B cell (primary cell): Measurements from ENCODE around the gene AP3D1. TPM values are rescaled to one million over a fixed set of nuclear protein-coding genes. Genes with fewer than 3 reads are reported as not detected.
A peak's percentile ranks its signal among the peaks of the same experiment; 100 is the strongest.

ENCODE experiments used
- ATAC-seq: fragments of 200-7000 bp; cut with Tn5 transposase; one replicate; pipeline ENCODE4 v1.10.0; 2021; ENCODE audit warnings: low read depth, mild to moderate bottlenecking, moderate number of reproducible peaks, moderate library complexity
- CTCF ChIA-PET: fragments of 350-600 bp; sonication (Branson Sonifier 250); formaldehyde crosslinking; loops from one replicate; lab custom pipeline; 2021; ENCODE audit warnings: antibody characterized with exemption, inconsistent platforms; lab: Charles Lee
- POLR2A ChIA-PET: fragments of 350-600 bp; sonication (Branson Sonifier 250); formaldehyde crosslinking; loops from one replicate; lab custom pipeline; 2021; ENCODE audit warnings: antibody characterized with exemption; lab: Charles Lee
- DNase-seq: peaks from one replicate; pipeline ENCODE4 v3.0.0; 2013
- H2AFZ ChIP-seq: 2 replicates; pipeline ENCODE4 v1.6.1; 2012; ENCODE audit warnings: mild to moderate bottlenecking, low read depth, low read length; ENCODE audit not compliant: insufficient read depth, poor library complexity, severe bottlenecking
- H3K27ac ChIP-seq, 2 donors: 1 replicate in 1 of 2; 2 replicates in 1 of 2; pipeline ENCODE4 v1.5.1; 2012 to 2013; ENCODE audit warnings: low read length in 2 of 2, mild to moderate bottlenecking in 2 of 2, moderate library complexity in 1 of 2
- H3K27me3 ChIP-seq, 4 experiments: fragments of 200-600 bp in 1 of 4; sonication (generic) in 1 of 4; replicated peaks in 1 of 4; 1 replicate in 2 of 4; 2 replicates in 2 of 4; pipeline versions ENCODE4 v1.6.1 to v1.7.0; 2013 to 2016; ENCODE audit warnings: low read length in 3 of 4, mild to moderate bottlenecking in 2 of 4, mixed read lengths in 1 of 4, moderate library complexity in 1 of 4; ENCODE audit not compliant: insufficient read depth in 4 of 4, control insufficient read depth in 3 of 4; ENCODE audit errors: control extremely low read depth in 1 of 4
- H3K36me3 ChIP-seq, 2 experiments: replicated peaks in 1 of 2; 1 replicate in 1 of 2; 2 replicates in 1 of 2; pipeline versions ENCODE4 v1.6.1 to v1.7.1; 2013; ENCODE audit warnings: low read length in 1 of 2; ENCODE audit not compliant: insufficient read depth in 2 of 2, control insufficient read depth in 1 of 2; ENCODE audit errors: control extremely low read depth in 1 of 2, extremely low read depth in 1 of 2
- H3K4me1 ChIP-seq, 2 donors: fragments of 200-600 bp in 1 of 2; sonication (generic) in 1 of 2; 1 replicate in 1 of 2; 2 replicates in 1 of 2; pipeline versions ENCODE4 v1.5.1 to v1.6.1; 2013 to 2017; ENCODE audit warnings: low read length in 2 of 2; ENCODE audit not compliant: control insufficient read depth in 2 of 2, insufficient read depth in 2 of 2
- H3K4me2 ChIP-seq: replicated peaks from 2 replicates; pipeline ENCODE3; 2012; ENCODE audit warnings: mild to moderate bottlenecking, low read depth, low read length; ENCODE audit not compliant: poor library complexity, severe bottlenecking
- H3K4me3 ChIP-seq, 5 experiments: fragments of 200-600 bp in 1 of 5; sonication (generic) in 1 of 5; 1 replicate in 3 of 5; 2 replicates in 2 of 5; pipeline versions ENCODE4 v1.5.1 to v1.7.0; 2011 to 2016; ENCODE audit warnings: low read length in 4 of 5, mild to moderate bottlenecking in 4 of 5, low read depth in 2 of 5, control low read depth in 1 of 5, moderate library complexity in 1 of 5; ENCODE audit not compliant: insufficient read depth in 1 of 5; ENCODE audit errors: control extremely low read depth in 1 of 5, extremely low read depth in 1 of 5
- H3K79me2 ChIP-seq: fragments of 200-600 bp; sonication (generic); one replicate; pipeline ENCODE4 v1.6.0; 2016; ENCODE audit warnings: low read length; ENCODE audit not compliant: control insufficient read depth, insufficient read depth
- H3K9ac ChIP-seq: fragments of 200-600 bp; sonication (generic); 2 replicates; pipeline ENCODE4 v1.6.1; 2017; ENCODE audit warnings: mild to moderate bottlenecking, low read length, moderate library complexity
- H3K9me3 ChIP-seq, 3 donors: one replicate each; pipeline versions ENCODE4 v1.6.1 to v1.7.1; 2013; ENCODE audit warnings: low read length in 2 of 3; ENCODE audit not compliant: control insufficient read depth in 2 of 3, insufficient read depth in 1 of 3; ENCODE audit errors: control extremely low read depth in 1 of 3
- H4K20me1 ChIP-seq: 2 replicates; pipeline ENCODE4 v1.6.0; 2012; ENCODE audit warnings: mild to moderate bottlenecking, low read length; ENCODE audit not compliant: insufficient read depth, control insufficient read depth, poor library complexity, severe bottlenecking
- H3K27ac Mint-ChIP-seq: one replicate; pipeline ENCODE4 v1.8.0; 2021; ENCODE audit warnings: mixed read lengths
- H3K27me3 Mint-ChIP-seq: one replicate; pipeline ENCODE4 v1.8.0; 2021; ENCODE audit warnings: mixed read lengths
- H3K4me1 Mint-ChIP-seq: one replicate; pipeline ENCODE4 v1.8.0; 2021; ENCODE audit warnings: mixed read lengths
- H3K4me3 Mint-ChIP-seq: one replicate; pipeline ENCODE4 v1.8.0; 2021; ENCODE audit warnings: mixed read lengths
- H3K9me3 Mint-ChIP-seq: one replicate; pipeline ENCODE4 v1.8.0; 2022; ENCODE audit warnings: mixed read lengths; ENCODE audit not compliant: insufficient read depth
- CTCF ChIP-seq: fragments of 200-600 bp; IDR thresholded peaks from one replicate; pipeline ENCODE4 v1.8.0; 2022; ENCODE audit warnings: antibody characterized with exemption, mild to moderate bottlenecking
- EZH2 ChIP-seq: IDR thresholded peaks from 2 replicates; pipeline ENCODE4 v1.6.1; 2012; ENCODE audit warnings: borderline replicate concordance, low read depth, mild to moderate bottlenecking, moderate library complexity, low read length; ENCODE audit not compliant: insufficient read depth, poor library complexity, severe bottlenecking
- WGBS: methylation state at CpG from one replicate; pipeline ENCODE4 v1.1.5; 2013; ENCODE audit warnings: missing lambda C conversion rate; ENCODE audit not compliant: insufficient coverage; 5-methylcytosine and 5-hydroxymethylcytosine counted together
- intact Hi-C: fragments of 100-400 bp; cut with micrococcal nuclease; formaldehyde crosslinking; loops from one replicate; pipeline ENCODE4 v1.10.0; 2022
- polyA plus RNA-seq: library from polyadenylated mRNA; depleted of rRNA; stranded (reverse); fragments of >200 nt; gene quantifications from 2 replicates; pipeline ENCODE4 v1.2.3, GENCODE V29; 2012
- total RNA-seq, 2 donors: library from RNA; stranded (reverse); fragments of 120-200 nt in 1 of 2; gene quantifications; 1 replicate in 1 of 2; 2 replicates in 1 of 2; pipeline versions ENCODE4 v1.2.3 to v1.2.4, GENCODE V29; 2013 to 2022

Gene AP3D1
- total and polyA plus RNA-seq, 2 donors (not counting 1 experiment from before 2014, with no cell fraction given), result 96.4 to 114 TPM

- ChIA-PET POLR2A (interaction anchor here (1.0 to 6.7 kb wide), 5 partner anchors 12 to 80 kb away, joined by 4 to 114 read pairs (median 24); partner anchors contain the start of genes AP3D1 and MKNK2), CTCF (interaction anchor here (0.5 to 7.4 kb wide), 8 partner anchors 12 to 232 kb away, joined by 3 to 96 read pairs (median 4); partner anchors contain the start of gene AP3D1)
- Mint-ChIP-seq H3K27me3 (no peaks in the 10 kb centered on the region), H3K9me3 (no peaks in the 10 kb centered on the region), H3K27ac (peak within 1 kb of the TSS; percentile 97), H3K4me3 (peak within 1 kb of the TSS; percentile 99), H3K4me1 (peaks cover 37% of the 10 kb centered on the region)
- peak; percentile 99 for DNase-seq
- Histone ChIP-seq H4K20me1 (peaks cover 31% of the 10 kb centered on the region), H3K79me2 (peaks cover 77% of the 10 kb centered on the region), H3K9me3 (peaks cover 0 to 5% (median 0%) of the 10 kb centered on the region in 3 donors), H3K27ac (peak within 1 kb of the TSS; percentile 81 to 95), H2AFZ (peak within 1 kb of the TSS; percentile 79), H3K36me3 (peaks cover 0 to 32% of the 10 kb centered on the region in 2 experiments), H3K9ac (peak within 1 kb of the TSS; percentile 86), H3K4me2 (peak within 1 kb of the TSS; percentile 99), H3K4me1 (peaks cover 34 to 49% of the 10 kb centered on the region in 2 donors), H3K4me3 (peak within 1 kb of the TSS; percentile 75 to 89 (median 83)), H3K27me3 (no peaks in the 10 kb centered on the region)
- peak; percentile 78 for ATAC-seq
- no peak for TF ChIP-seq EZH2
- TF ChIP-seq CTCF, result peak; percentile 54
- intact Hi-C loops, result loop anchor here (1.0 to 10.0 kb wide), 9 partner anchors 9 to 232 kb away; partner anchors contain the start of genes ADAT3, AP3D1, MKNK2 and SCAMP4
- WGBS, result under 1% methylated on average over 70 of the region's 70 CpGs
These were observed 54.7 kb downstream of the AP3D1 start, which contains the start of gene IZUMO4 for GRCh38 chr19:2096480-2097202. IZUMO4 (plus strand) TSS chr19:2096915; CDS start chr19:2096946, 31 bp downstream.
